IMR-90 (cell line): ENCODE data around the gene RNFT2. TPM values are rescaled to one million over a fixed set of nuclear protein-coding genes. Genes with fewer than 3 reads are reported as not detected.

Experiments
- ATAC-seq: fragments of 200-7000 bp; cut with Tn5 transposase; 2 replicates; pipeline ENCODE4 v1.9.1; 2020; ENCODE audit warnings: low read depth, mild to moderate bottlenecking, moderate library complexity
- BruUV-seq: library from RNA; stranded (reverse); fragments of 400-500 nt; replicated peaks from 2 replicates; lab custom pipeline; 2021; lab: Mats Ljungman, UMichigan
- CTCF ChIA-PET: fragments of 300-600 bp; formaldehyde crosslinking; extraction: SDS; loops from one replicate; lab custom pipeline; 2021; ENCODE audit warnings: antibody characterized with exemption; lab: Yijun Ruan, JAX
- POLR2A ChIA-PET: fragments of 300-600 bp; sonication (Branson Sonifier 250); formaldehyde crosslinking; loops from one replicate; lab custom pipeline; 2022; ENCODE audit warnings: antibody characterized with exemption; ENCODE audit not compliant: unreplicated experiment; lab: Charles Lee
- DNase-seq: peaks from one replicate; pipeline ENCODE4 v3.0.0; 2013
- H2AFZ ChIP-seq: replicated peaks from 2 replicates; pipeline ENCODE3; 2013; ENCODE audit warnings: low read length, mild to moderate bottlenecking; ENCODE audit not compliant: poor library complexity
- H2AK5ac ChIP-seq: 2 replicates; pipeline ENCODE4 v1.6.1; 2013; ENCODE audit warnings: low read depth, low read length, inconsistent platforms
- H2AK9ac ChIP-seq: replicated peaks from 2 replicates; pipeline ENCODE3; 2013; ENCODE audit warnings: mild to moderate bottlenecking, low read depth, low read length, moderate library complexity; ENCODE audit not compliant: poor library complexity
- H2BK120ac ChIP-seq: 2 replicates; pipeline ENCODE4 v1.6.1; 2013; ENCODE audit warnings: low read depth, low read length, inconsistent platforms
- H2BK15ac ChIP-seq: 3 replicates; pipeline ENCODE4 v1.6.1; 2013; ENCODE audit warnings: low read depth, low read length, inconsistent platforms
- H2BK20ac ChIP-seq: 2 replicates; pipeline ENCODE4 v1.6.1; 2013; ENCODE audit warnings: low read depth, mild to moderate bottlenecking, inconsistent platforms, low read length, moderate library complexity
- H2BK5ac ChIP-seq: 2 replicates; pipeline ENCODE4 v1.6.1; 2013; ENCODE audit warnings: mild to moderate bottlenecking, low read depth, low read length, inconsistent platforms; ENCODE audit not compliant: poor library complexity, severe bottlenecking
- H3K14ac ChIP-seq: replicated peaks from 2 replicates; pipeline ENCODE4 v1.6.1; 2013; ENCODE audit warnings: low read depth, low read length, inconsistent platforms
- H3K18ac ChIP-seq: 2 replicates; pipeline ENCODE4 v1.6.1; 2013; ENCODE audit warnings: low read depth, low read length, control low read depth
- H3K23ac ChIP-seq: 2 replicates; pipeline ENCODE4 v1.6.1; 2013; ENCODE audit warnings: low read depth, low read length, inconsistent platforms
- H3K27ac ChIP-seq: 2 replicates; pipeline ENCODE4 v1.5.1; 2013; ENCODE audit warnings: mild to moderate bottlenecking, control low read depth, low read length; ENCODE audit not compliant: insufficient read depth
- H3K27me3 ChIP-seq: 2 replicates; pipeline ENCODE4 v1.6.1; 2013; ENCODE audit warnings: low read length; ENCODE audit not compliant: control insufficient read depth, insufficient read depth
- H3K36me3 ChIP-seq: 2 replicates; pipeline ENCODE4 v1.6.1; 2013; ENCODE audit warnings: low read length, mixed read lengths; ENCODE audit not compliant: control insufficient read depth, insufficient read depth
- H3K4ac ChIP-seq: 2 replicates; pipeline ENCODE4 v1.6.1; 2013; ENCODE audit warnings: low read depth, low read length, inconsistent platforms
- H3K4me1 ChIP-seq: 2 replicates; pipeline ENCODE4 v1.6.1; 2013; ENCODE audit warnings: low read length, mixed read lengths; ENCODE audit not compliant: control insufficient read depth, insufficient read depth
- H3K4me2 ChIP-seq: 2 replicates; pipeline ENCODE4 v1.6.1; 2013; ENCODE audit warnings: low read depth, mild to moderate bottlenecking, control low read depth, low read length, moderate library complexity
- H3K4me3 ChIP-seq: 2 replicates; pipeline ENCODE4 v1.5.1; 2013; ENCODE audit warnings: low read depth, mild to moderate bottlenecking, control low read depth, low read length, moderate library complexity; ENCODE audit not compliant: insufficient read depth
- H3K56ac ChIP-seq: 2 replicates; pipeline ENCODE4 v1.6.1; 2013; ENCODE audit warnings: low read length, inconsistent platforms; ENCODE audit not compliant: insufficient read depth; ENCODE audit errors: extremely low read depth
- H3K79me1 ChIP-seq, 2 experiments: 2 replicates each; pipeline ENCODE4 v1.6.1; 2013; ENCODE audit warnings: low read length in 2 of 2, inconsistent platforms in 1 of 2, low read depth in 1 of 2
- H3K9ac ChIP-seq: 2 replicates; pipeline ENCODE4 v1.6.1; 2013; ENCODE audit warnings: low read depth, low read length, control low read depth
- H3K9me1 ChIP-seq: 2 replicates; pipeline ENCODE4 v1.6.1; 2013; ENCODE audit warnings: low read length, inconsistent platforms; ENCODE audit not compliant: insufficient read depth
- H3K9me3 ChIP-seq: 2 replicates; pipeline ENCODE4 v1.6.1; 2013; ENCODE audit warnings: low read length; ENCODE audit not compliant: control insufficient read depth, insufficient read depth
- H4K20me1 ChIP-seq: 2 replicates; pipeline ENCODE4 v1.6.1; 2013; ENCODE audit warnings: low read length, inconsistent platforms; ENCODE audit not compliant: insufficient read depth
- H4K5ac ChIP-seq: 2 replicates; pipeline ENCODE4 v1.6.1; 2013; ENCODE audit warnings: mild to moderate bottlenecking, low read depth, low read length, control low read depth
- H4K8ac ChIP-seq, 2 experiments: 2 replicates each; pipeline ENCODE4 v1.6.1; 2013; ENCODE audit warnings: low read depth in 2 of 2, low read length in 2 of 2, control low read depth in 1 of 2, inconsistent platforms in 1 of 2
- H4K91ac ChIP-seq: 2 replicates; pipeline ENCODE4 v1.6.1; 2013; ENCODE audit warnings: low read depth, low read length, inconsistent platforms; ENCODE audit not compliant: insufficient read depth
- MAZ ChIP-seq: IDR thresholded peaks from 2 replicates; pipeline ENCODE4 v1.6.1; 2012; ENCODE audit warnings: low read depth, mild to moderate bottlenecking, low read length, improper control_type of control experiment, moderate library complexity, borderline replicate concordance
- RAD21 ChIP-seq: IDR thresholded peaks from 2 replicates; pipeline ENCODE4 v1.6.1; 2012; ENCODE audit warnings: low read length, improper control_type of control experiment
- RCOR1 ChIP-seq: IDR thresholded peaks from 2 replicates; pipeline ENCODE4 v1.6.1; 2012; ENCODE audit warnings: mild to moderate bottlenecking, low read length, improper control_type of control experiment; ENCODE audit not compliant: insufficient replicate concordance
- RFX5 ChIP-seq: IDR thresholded peaks from 2 replicates; pipeline ENCODE4 v1.8.0; 2012; ENCODE audit warnings: low read depth, mild to moderate bottlenecking, low read length, moderate library complexity
- WGBS, 2 experiments: methylation state at CpG; one replicate each; pipeline versions ENCODE4 v1.1.5 to v1.1.7; 2013; ENCODE audit warnings: missing lambda C conversion rate in 2 of 2; ENCODE audit not compliant: insufficient read length in 1 of 2; ENCODE audit errors: extremely low coverage in 2 of 2; 5-methylcytosine and 5-hydroxymethylcytosine counted together
- dilution Hi-C: fragments of 300-500 bp; cut with HindIII; formaldehyde crosslinking; loops from one replicate; pipeline ENCODE4 v1.14.3; 2018; ENCODE audit warnings: low sequenced_read_pairs; ENCODE audit not compliant: unreplicated experiment
- in situ Hi-C: fragments of 300-500 bp; cut with MboI; formaldehyde crosslinking; loops from 3 replicates; pipeline ENCODE4 v1.14.3; 2019; ENCODE audit warnings: low sequenced_read_pairs, inconsistent platforms, mixed read lengths
- intact Hi-C: fragments of 100-400 bp; cut with micrococcal nuclease; formaldehyde crosslinking; loops from 2 replicates; pipeline ENCODE4 v1.10.0; 2022
- polyA plus RNA-seq, 3 experiments: library from polyadenylated mRNA; depleted of rRNA; stranded (reverse); fragments of >200 nt; gene quantifications; 2 replicates each; pipeline ENCODE4 v1.2.3, GENCODE V29; 2012; ENCODE audit warnings: low replicate concordance in 1 of 3
- total RNA-seq: library from RNA; depleted of rRNA; stranded (reverse); fragments of >200 nt; gene quantifications from 2 replicates; pipeline ENCODE4 v1.2.3, GENCODE V29; 2012
- TF ChIP-seq, protein P1 (sequence below): fragments of 150-350 bp; IDR thresholded peaks from 2 replicates; pipeline ENCODE4 v1.6.1; 2016; ENCODE audit warnings: low read depth, mild to moderate bottlenecking, low read length, moderate library complexity, borderline replicate concordance

RNFT2 gene
- total and polyA plus RNA-seq, 2 of the 4 experiments (the other 2 are of a cell fraction) = 1.6 to 2.3 TPM

DNA sequence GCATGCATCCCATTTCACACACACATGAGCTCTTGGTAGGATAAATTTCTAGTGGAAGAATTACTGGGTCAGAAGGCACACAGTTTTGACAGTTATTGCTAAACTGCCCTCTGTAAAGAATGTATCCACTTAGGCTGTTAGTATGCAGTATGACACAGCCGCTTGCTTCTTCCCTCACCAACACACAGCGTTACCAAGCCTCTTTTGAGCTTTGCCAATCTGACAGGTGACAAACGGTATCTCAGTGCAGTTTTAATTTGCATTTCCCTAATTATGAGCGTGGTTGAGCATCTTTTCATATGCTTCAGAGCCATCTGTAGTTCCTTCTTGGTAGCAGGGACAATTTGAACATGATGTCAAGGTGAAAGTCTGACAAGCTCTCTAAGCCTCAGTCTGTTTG, 100.2 kb downstream of the RNFT2 start:
- Histone ChIP-seq H4K8ac (no peak overlapping the region), H3K4ac (no peak overlapping the region), H3K56ac (no peak overlapping the region), H3K18ac (no peak overlapping the region), H3K4me3 (no peak overlapping the region), H2BK20ac (no peak overlapping the region), H2BK120ac (no peak overlapping the region), H3K4me1 (no peaks in the 10 kb centered on the region), H3K9ac (no peak overlapping the region), H2BK15ac (no peak overlapping the region), H2AK9ac (no peak overlapping the region), H3K36me3 (no peaks in the 10 kb centered on the region), H4K20me1 (no peaks in the 10 kb centered on the region), H3K27ac (no peak overlapping the region), H3K9me1 (no peaks in the 10 kb centered on the region), H3K27me3 (no peaks in the 10 kb centered on the region), H3K4me2 (no peak overlapping the region), H2BK5ac (no peak overlapping the region), H4K5ac (no peak overlapping the region), H3K79me1 (no peaks in the 10 kb centered on the region), H2AK5ac (no peak overlapping the region), H2AFZ (no peak overlapping the region), H3K14ac (no peak overlapping the region), H4K91ac (no peak overlapping the region), H3K9me3 (no peaks in the 10 kb centered on the region), H3K23ac (no peak overlapping the region)
- WGBS, 2 experiments = 55% methylated on average over 2 of the region's 4 CpGs; no CpG with 5 or more reads in 1 of the 2 experiments
- ChIA-PET CTCF (interaction anchor here (0.5 kb wide), 1 partner anchor 250 kb away, joined by 4 read pairs; no protein-coding TSS in a partner anchor), POLR2A (no interaction called here)
- dilution Hi-C loops (no loop called here), in situ Hi-C loops (no loop called here), intact Hi-C loops (no loop called here)
- DNase-seq = no peak
- ATAC-seq = no peak
- TF ChIP-seq, protein P1, sequence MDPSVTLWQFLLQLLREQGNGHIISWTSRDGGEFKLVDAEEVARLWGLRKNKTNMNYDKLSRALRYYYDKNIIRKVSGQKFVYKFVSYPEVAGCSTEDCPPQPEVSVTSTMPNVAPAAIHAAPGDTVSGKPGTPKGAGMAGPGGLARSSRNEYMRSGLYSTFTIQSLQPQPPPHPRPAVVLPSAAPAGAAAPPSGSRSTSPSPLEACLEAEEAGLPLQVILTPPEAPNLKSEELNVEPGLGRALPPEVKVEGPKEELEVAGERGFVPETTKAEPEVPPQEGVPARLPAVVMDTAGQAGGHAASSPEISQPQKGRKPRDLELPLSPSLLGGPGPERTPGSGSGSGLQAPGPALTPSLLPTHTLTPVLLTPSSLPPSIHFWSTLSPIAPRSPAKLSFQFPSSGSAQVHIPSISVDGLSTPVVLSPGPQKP = no peak
- TF ChIP-seq MAZ (no peak), RAD21 (no peak), RCOR1 (no peak), RFX5 (no peak)
- no TSS peak for BruUV-seq
